Progenitor cell of endocrine pancreas (in vitro differentiated cells): ENCODE data around the gene PATE1. TPM values are rescaled to one million over a fixed set of nuclear protein-coding genes. Genes with fewer than 3 reads are reported as not detected.
"Not testable (repeated sequence)": the region's sequence is repeated elsewhere in the genome, so short reads cannot be mapped to it uniquely, and the experiment has no call there.

ENCODE experiments used
- DNase-seq: peaks from one replicate; pipeline ENCODE4 v3.0.0; 2021; ENCODE audit warnings: low spot score; ENCODE audit not compliant: unreplicated experiment
- H3K27ac Mint-ChIP-seq: 2 replicates; pipeline ENCODE4 v1.8.0; 2021; ENCODE audit warnings: mild to moderate bottlenecking, moderate library complexity, mixed read lengths
- H3K27me3 Mint-ChIP-seq: 2 replicates; pipeline ENCODE4 v1.8.0; 2021; ENCODE audit warnings: mixed read lengths
- H3K36me3 Mint-ChIP-seq: 2 replicates; pipeline ENCODE4 v1.8.0; 2022; ENCODE audit warnings: mixed read lengths; ENCODE audit not compliant: insufficient read depth
- H3K4me1 Mint-ChIP-seq: 2 replicates; pipeline ENCODE4 v1.8.0; 2021; ENCODE audit warnings: low read depth, mixed read lengths
- H3K4me3 Mint-ChIP-seq: 2 replicates; pipeline ENCODE4 v1.8.0; 2021; ENCODE audit warnings: low read depth, mild to moderate bottlenecking, moderate library complexity, mixed read lengths
- H3K9me3 Mint-ChIP-seq: 2 replicates; pipeline ENCODE4 v1.8.0; 2021; ENCODE audit warnings: low read depth, mixed read lengths
- CTCF ChIP-seq: fragments of 200-600 bp; sonication (generic); IDR thresholded peaks from one replicate; pipeline ENCODE4 v1.5.0; 2021; ENCODE audit warnings: antibody characterized with exemption, mild to moderate bottlenecking; ENCODE audit not compliant: unreplicated experiment
- long read RNA-seq: library from polyadenylated mRNA; unstranded; transcript quantifications from one replicate; pipeline ENCODE4 v2.0.0, GENCODE V29; 2020
- total RNA-seq: library from RNA; stranded (reverse); gene quantifications from 2 replicates; pipeline ENCODE4 v1.2.1, GENCODE V29; 2021

Gene PATE1, protein sequence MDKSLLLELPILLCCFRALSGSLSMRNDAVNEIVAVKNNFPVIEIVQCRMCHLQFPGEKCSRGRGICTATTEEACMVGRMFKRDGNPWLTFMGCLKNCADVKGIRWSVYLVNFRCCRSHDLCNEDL
- not detected in 2 replicates for total RNA-seq
- long read RNA-seq, result 0 reads

- no peak within 1 kb of the TSS for H3K27ac Mint-ChIP-seq
- no peaks in the 10 kb centered on the region for H3K9me3 Mint-ChIP-seq
- H3K27me3 Mint-ChIP-seq, result peaks cover 4% of the 10 kb centered on the region
- peaks cover 14% of the 10 kb centered on the region for H3K4me1 Mint-ChIP-seq
- DNase-seq, result no peak
- H3K36me3 Mint-ChIP-seq, result no peaks in the 10 kb centered on the region
- H3K4me3 Mint-ChIP-seq, result no peak within 1 kb of the TSS
- no peak for TF ChIP-seq CTCF
Observed at GRCh38 chr11:125745979-125746378, at the start of gene PATE1. PATE1 (plus strand) TSS chr11:125746279; CDS start chr11:125746305, 26 bp downstream.

DNA sequence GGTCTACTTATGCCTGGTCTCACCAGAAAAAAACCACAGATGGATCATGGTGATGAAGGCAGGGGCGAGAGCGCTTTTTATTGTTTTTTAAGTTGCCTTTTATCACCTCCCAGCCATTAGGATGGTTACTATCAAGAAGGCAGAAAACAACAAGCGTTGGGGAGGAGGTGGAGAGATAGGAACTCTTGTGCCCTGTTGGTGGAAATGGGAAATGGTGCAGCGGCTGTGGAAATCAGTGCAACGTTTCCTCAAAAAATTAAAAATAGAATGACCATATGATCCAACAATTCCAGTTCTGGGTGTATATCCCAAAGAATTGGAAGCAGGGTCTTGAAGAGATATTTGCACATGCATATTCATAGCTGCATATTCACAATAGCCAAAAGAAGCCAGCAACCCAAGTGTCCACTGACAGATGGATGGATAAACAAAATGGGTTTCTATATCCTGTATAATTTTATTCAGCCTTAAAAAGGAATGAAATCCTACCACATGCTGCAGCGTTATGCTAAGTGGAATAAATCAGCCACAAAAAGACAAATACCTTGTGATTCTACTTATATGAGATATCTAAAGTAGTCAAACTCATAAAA lies 45.0 kb upstream of the PATE1 start:
- peaks cover 8% of the 10 kb centered on the region for H3K9me3 Mint-ChIP-seq

GRCh38 chr11:125701858-125702621 lies 44.0 kb upstream of the PATE1 start:
- no peaks in the 10 kb centered on the region for H3K36me3 Mint-ChIP-seq
- H3K27me3 Mint-ChIP-seq, result peaks cover 6% of the 10 kb centered on the region
- TF ChIP-seq CTCF, result no peak
- no peaks in the 10 kb centered on the region for H3K4me1 Mint-ChIP-seq
- no peak overlapping the region for H3K4me3 Mint-ChIP-seq
- DNase-seq, result no peak
- H3K9me3 Mint-ChIP-seq, result peaks cover 12% of the 10 kb centered on the region
- no peak overlapping the region for H3K27ac Mint-ChIP-seq

More for the DNA sequence above, 45.0 kb upstream of the PATE1 start:
- no peak for DNase-seq
- H3K27ac Mint-ChIP-seq, result no peak overlapping the region
- peaks cover 6% of the 10 kb centered on the region for H3K27me3 Mint-ChIP-seq
- no peaks in the 10 kb centered on the region for H3K4me1 Mint-ChIP-seq
- no peak overlapping the region for H3K4me3 Mint-ChIP-seq
- TF ChIP-seq CTCF, result no peak
- H3K36me3 Mint-ChIP-seq, result no peaks in the 10 kb centered on the region

GRCh38 chr11:125704686-125705085 lies 41.4 kb upstream of the PATE1 start:
- H3K36me3 Mint-ChIP-seq, H3K4me3 Mint-ChIP-seq, DNase-seq, H3K4me1 Mint-ChIP-seq, H3K27ac Mint-ChIP-seq, H3K27me3 Mint-ChIP-seq: not testable (repeated sequence)
- peaks cover 16% of the 10 kb centered on the region for H3K9me3 Mint-ChIP-seq

GRCh38 chr11:125720781-125721180 lies 25.3 kb upstream of the PATE1 start:
- H3K4me3 Mint-ChIP-seq, result no peak overlapping the region
- no peak for TF ChIP-seq CTCF
- no peak for DNase-seq
- H3K9me3 Mint-ChIP-seq, result no peaks in the 10 kb centered on the region
- H3K36me3 Mint-ChIP-seq, result no peaks in the 10 kb centered on the region
- peaks cover 5% of the 10 kb centered on the region for H3K27me3 Mint-ChIP-seq
- H3K4me1 Mint-ChIP-seq, result peaks cover 7% of the 10 kb centered on the region
- H3K27ac Mint-ChIP-seq, result no peak overlapping the region
